HUES64 (cell line): ENCODE results near the gene CHD1L. TPM values are rescaled to one million over a fixed set of nuclear protein-coding genes. Genes with fewer than 3 reads are reported as not detected.
"Not testable (repeated sequence)": the region's sequence is repeated elsewhere in the genome, so short reads cannot be mapped to it uniquely, and the experiment has no call there.

ENCODE experiments used
- H3K27ac ChIP-seq: 2 replicates; pipeline ENCODE4 v1.7.0; 2013; ENCODE audit warnings: low read depth, low read length, inconsistent platforms
- H3K27me3 ChIP-seq: 2 replicates; pipeline ENCODE4 v1.6.1; 2013; ENCODE audit warnings: mild to moderate bottlenecking, low read length; ENCODE audit not compliant: insufficient read depth
- H3K36me3 ChIP-seq: 2 replicates; pipeline ENCODE4 v1.6.1; 2013; ENCODE audit warnings: mild to moderate bottlenecking, low read length; ENCODE audit not compliant: insufficient read depth
- H3K4me1 ChIP-seq: 2 replicates; pipeline ENCODE4 v1.6.1; 2013; ENCODE audit warnings: mild to moderate bottlenecking, low read length, moderate library complexity; ENCODE audit not compliant: insufficient read depth
- H3K4me3 ChIP-seq: 2 replicates; pipeline ENCODE4 v1.5.1; 2013; ENCODE audit warnings: mild to moderate bottlenecking, low read length, moderate library complexity
- H3K9ac ChIP-seq: 2 replicates; pipeline ENCODE4 v1.6.1; 2013; ENCODE audit warnings: mild to moderate bottlenecking, low read depth, low read length
- H3K9me3 ChIP-seq: 2 replicates; pipeline ENCODE4 v1.6.1; 2013; ENCODE audit warnings: low read depth, low read length; ENCODE audit not compliant: insufficient read depth
- WGBS: fragments of 150-250, 120-280 bp; methylation state at CpG from one replicate; pipeline ENCODE4 v1.1.7; 2013; ENCODE audit warnings: missing lambda C conversion rate; 5-methylcytosine and 5-hydroxymethylcytosine counted together
- polyA plus RNA-seq, 2 experiments: library from polyadenylated mRNA; stranded (reverse); fragments of 50-300 nt; gene quantifications; one replicate each; pipeline ENCODE4 v1.2.3, GENCODE V29; 2013

CHD1L gene
- polyA plus RNA-seq (2013, experiment 1 of 2), result 41.2 TPM
- 48.3 TPM for polyA plus RNA-seq (2013, experiment 2 of 2)

- Histone ChIP-seq H3K27ac (peak within 1 kb of the TSS; percentile 85), H3K27me3 (peaks cover 5% of the 10 kb centered on the region; the same call in 1 of the 2 replicates), H3K4me1 (peaks cover 37% of the 10 kb centered on the region), H3K4me3 (peak within 1 kb of the TSS; percentile 85), H3K9ac (peak within 1 kb of the TSS; percentile 91), H3K36me3 (no peaks in the 10 kb centered on the region), H3K9me3 (no peaks in the 10 kb centered on the region)
- under 1% methylated on average over 82 of the region's 82 CpGs for WGBS
Measured at GRCh38 chr1:147242449-147243227, at the start of gene CHD1L. TSS of gene CHD1L (plus strand) at chr1:147242684. CDS start at chr1:147242704, 20 bp downstream.

DNA sequence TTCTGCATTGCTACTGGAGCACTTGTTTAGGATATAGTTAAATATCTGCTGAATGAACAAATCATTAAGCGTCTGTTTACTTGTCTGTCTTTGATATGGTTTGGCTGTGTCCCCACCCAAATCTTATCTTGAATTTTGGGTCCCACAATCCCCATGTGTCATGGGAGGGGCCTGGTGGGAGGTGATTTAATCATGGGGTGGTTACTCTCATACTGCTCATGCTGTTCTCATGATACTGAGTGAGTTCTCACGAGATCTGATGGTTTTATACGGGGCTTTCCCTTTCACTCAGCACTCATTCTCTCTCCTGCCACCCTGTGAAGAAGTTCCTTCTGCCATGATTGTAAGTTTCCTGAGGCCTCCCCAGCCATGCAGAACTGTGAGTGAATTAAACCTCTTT is 45.2 kb upstream of the CHD1L start:
- H3K4me1 ChIP-seq, H3K9me3 ChIP-seq, H3K9ac ChIP-seq, H3K4me3 ChIP-seq, H3K27me3 ChIP-seq, H3K36me3 ChIP-seq, H3K27ac ChIP-seq: not testable (repeated sequence)
- 97% methylated on average over 3 of the region's 3 CpGs for WGBS

DNA sequence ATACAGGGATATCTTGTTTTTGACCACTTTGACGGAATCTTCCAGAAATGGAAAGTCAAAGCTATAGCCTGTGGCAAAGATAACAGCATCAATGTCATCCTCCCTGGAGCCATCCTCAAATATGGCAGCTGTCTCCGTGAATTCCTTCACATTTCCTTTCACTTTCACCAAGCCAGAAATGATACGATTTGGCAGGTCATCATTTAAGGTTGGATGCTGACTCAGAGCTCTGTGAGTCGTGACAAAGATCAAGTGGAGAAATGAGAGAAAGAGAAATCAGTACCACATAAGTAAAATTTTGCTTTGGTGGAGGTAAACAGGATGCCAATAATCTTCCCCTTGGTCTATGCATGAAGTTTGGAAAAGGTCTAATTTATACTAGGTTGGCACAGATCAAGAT is 41.2 kb upstream of the CHD1L start:
- WGBS, result 94% methylated on average over 4 of the region's 4 CpGs
- Histone ChIP-seq H3K9ac (no peak overlapping the region), H3K9me3 (no peaks in the 10 kb centered on the region), H3K27me3 (no peaks in the 10 kb centered on the region), H3K27ac (no peak overlapping the region), H3K36me3 (no peaks in the 10 kb centered on the region), H3K4me3 (no peak overlapping the region), H3K4me1 (no peaks in the 10 kb centered on the region)

GRCh38 chr1:147201786-147202185 is 40.7 kb upstream of the CHD1L start:
- WGBS, result 100% methylated on average over 1 of the region's 1 CpG
- no peak overlapping the region for H3K27ac ChIP-seq
- H3K9me3 ChIP-seq, result no peaks in the 10 kb centered on the region

DNA sequence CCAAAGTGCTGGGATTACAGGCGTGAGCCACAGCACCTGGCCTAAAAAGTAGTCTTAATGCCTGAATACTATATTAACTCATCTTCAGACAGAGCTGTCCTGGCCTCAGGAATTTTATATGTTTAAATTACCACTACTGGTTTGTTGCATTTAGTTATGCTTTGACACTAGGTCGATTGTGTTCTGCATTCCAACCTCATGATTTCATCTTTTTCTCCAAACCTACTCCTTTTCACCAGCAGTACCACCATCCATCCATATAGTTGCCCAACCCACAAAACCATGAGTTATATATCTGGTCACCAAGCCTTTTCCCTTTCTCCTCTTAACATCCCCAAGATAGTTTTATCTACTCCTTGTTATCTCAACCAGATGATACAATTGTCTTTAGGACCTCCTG is 39.9 kb upstream of the CHD1L start:
- no peaks in the 10 kb centered on the region for H3K4me1 ChIP-seq
- H3K9me3 ChIP-seq, result no peaks in the 10 kb centered on the region
- no peak overlapping the region for H3K27ac ChIP-seq
- H3K27me3 ChIP-seq, result no peaks in the 10 kb centered on the region
- H3K4me3 ChIP-seq, result no peak overlapping the region
- WGBS, result 89% methylated on average over 2 of the region's 2 CpGs
- no peak overlapping the region for H3K9ac ChIP-seq
- no peaks in the 10 kb centered on the region for H3K36me3 ChIP-seq

More at GRCh38 chr1:147201786-147202185, 40.7 kb upstream of the CHD1L start:
- H3K4me3 ChIP-seq, result no peak overlapping the region
- no peaks in the 10 kb centered on the region for H3K4me1 ChIP-seq
- H3K36me3 ChIP-seq, result no peaks in the 10 kb centered on the region
- H3K27me3 ChIP-seq, result no peaks in the 10 kb centered on the region
- H3K9ac ChIP-seq, result no peak overlapping the region

- no peaks in the 10 kb centered on the region for H3K9me3 ChIP-seq
- no peaks in the 10 kb centered on the region for H3K36me3 ChIP-seq
- H3K4me3 ChIP-seq, result no peak overlapping the region
- no peak overlapping the region for H3K27ac ChIP-seq
- no peaks in the 10 kb centered on the region for H3K4me1 ChIP-seq
- WGBS, result 92% methylated on average over 3 of the region's 3 CpGs
- no peak overlapping the region for H3K9ac ChIP-seq
- H3K27me3 ChIP-seq, result no peaks in the 10 kb centered on the region
Measured at GRCh38 chr1:147204080-147204479, 38.4 kb upstream of the CHD1L start.

- no peaks in the 10 kb centered on the region for H3K36me3 ChIP-seq
- no peaks in the 10 kb centered on the region for H3K4me1 ChIP-seq
- no peak overlapping the region for H3K27ac ChIP-seq
- no peaks in the 10 kb centered on the region for H3K9me3 ChIP-seq
- WGBS, result 100% methylated on average over 1 of the region's 1 CpG
- no peaks in the 10 kb centered on the region for H3K27me3 ChIP-seq
- no peak overlapping the region for H3K9ac ChIP-seq
- H3K4me3 ChIP-seq, result no peak overlapping the region
Measured at GRCh38 chr1:147207192-147207591, 35.3 kb upstream of the CHD1L start.

DNA sequence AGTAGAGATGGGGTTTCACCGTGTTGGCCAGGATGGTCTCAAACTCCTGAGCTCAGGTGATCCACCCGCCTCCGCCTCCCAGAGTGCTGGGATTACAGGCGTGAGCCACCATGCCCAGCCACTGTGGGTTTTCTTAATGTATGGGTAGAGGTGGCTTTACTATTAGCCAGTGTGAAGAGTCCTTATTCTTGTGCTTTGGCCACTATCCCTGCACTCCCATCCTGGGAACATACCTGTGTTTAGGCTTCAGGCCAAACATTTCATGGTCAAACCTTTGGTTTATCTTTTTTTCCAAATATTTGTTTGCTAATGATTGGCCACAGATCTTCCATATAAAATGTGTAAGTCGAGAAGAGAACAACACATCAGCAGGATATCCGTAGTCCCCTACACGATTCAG is 33.9 kb upstream of the CHD1L start:
- H3K27me3 ChIP-seq, result no peaks in the 10 kb centered on the region
- H3K9ac ChIP-seq, result no peak overlapping the region
- no peak overlapping the region for H3K4me3 ChIP-seq
- no peak overlapping the region for H3K27ac ChIP-seq
- no peaks in the 10 kb centered on the region for H3K36me3 ChIP-seq
- no peaks in the 10 kb centered on the region for H3K9me3 ChIP-seq
- no peaks in the 10 kb centered on the region for H3K4me1 ChIP-seq
- WGBS, result 97% methylated on average over 7 of the region's 7 CpGs

DNA sequence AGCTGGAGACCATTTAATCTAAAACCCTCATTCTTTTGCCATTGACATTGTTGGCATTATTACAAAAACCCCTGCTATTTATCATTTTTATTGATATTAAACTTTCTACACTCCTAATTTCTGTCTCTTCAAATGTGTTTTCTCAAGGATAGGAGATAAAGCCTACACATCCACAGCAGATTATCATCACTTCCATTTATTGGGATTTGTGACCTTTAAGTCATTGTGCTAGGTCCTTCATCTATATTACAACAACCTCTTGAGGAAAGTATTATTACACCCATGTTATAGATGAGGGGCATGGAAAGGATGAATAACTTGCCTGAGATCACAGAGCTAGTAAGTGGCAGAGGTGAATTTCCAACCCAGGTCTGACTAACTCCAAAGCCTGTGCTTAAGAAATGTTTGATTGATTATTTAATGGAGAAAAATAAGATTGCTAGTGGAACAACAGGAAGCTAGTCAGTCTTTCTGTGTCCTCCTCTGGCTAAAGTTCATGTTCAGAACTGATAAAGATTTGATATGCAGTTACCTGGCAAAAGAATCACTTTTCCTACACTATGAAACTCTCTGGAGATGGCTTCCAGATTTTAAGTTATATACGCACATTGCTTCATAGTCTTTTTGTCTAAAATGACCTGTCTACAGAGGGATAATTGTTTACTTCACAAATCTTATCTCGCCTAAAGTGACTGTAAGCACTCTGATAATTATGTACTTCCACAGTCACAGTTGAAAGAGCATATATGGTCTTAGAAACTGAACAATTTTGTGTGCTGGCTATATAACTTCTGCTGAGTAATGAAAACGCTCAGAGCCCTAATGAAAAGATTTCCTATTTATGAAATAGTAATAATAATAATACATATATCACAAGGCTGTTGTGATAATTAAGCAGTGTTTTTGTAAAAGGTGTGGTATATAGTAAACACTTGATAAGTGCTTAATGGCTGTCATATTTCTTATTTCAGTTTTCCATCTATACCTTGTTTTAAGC is 32.4 kb upstream of the CHD1L start:
- no peaks in the 10 kb centered on the region for H3K36me3 ChIP-seq
- no peak overlapping the region for H3K4me3 ChIP-seq
- no peaks in the 10 kb centered on the region for H3K9me3 ChIP-seq
- H3K27me3 ChIP-seq, result no peaks in the 10 kb centered on the region
- WGBS, result 100% methylated on average over 2 of the region's 3 CpGs
- no peak overlapping the region for H3K27ac ChIP-seq
- no peaks in the 10 kb centered on the region for H3K4me1 ChIP-seq
- H3K9ac ChIP-seq, result no peak overlapping the region

GRCh38 chr1:147210987-147211386 is 31.5 kb upstream of the CHD1L start:
- no peaks in the 10 kb centered on the region for H3K4me1 ChIP-seq
- H3K9ac ChIP-seq, result no peak overlapping the region
- no peaks in the 10 kb centered on the region for H3K9me3 ChIP-seq
- H3K27me3 ChIP-seq, result no peaks in the 10 kb centered on the region
- no peaks in the 10 kb centered on the region for H3K36me3 ChIP-seq
- 92% methylated on average over 1 of the region's 2 CpGs for whole genome bisulfite sequencing
- no peak overlapping the region for H3K27ac ChIP-seq
- no peak overlapping the region for H3K4me3 ChIP-seq

DNA sequence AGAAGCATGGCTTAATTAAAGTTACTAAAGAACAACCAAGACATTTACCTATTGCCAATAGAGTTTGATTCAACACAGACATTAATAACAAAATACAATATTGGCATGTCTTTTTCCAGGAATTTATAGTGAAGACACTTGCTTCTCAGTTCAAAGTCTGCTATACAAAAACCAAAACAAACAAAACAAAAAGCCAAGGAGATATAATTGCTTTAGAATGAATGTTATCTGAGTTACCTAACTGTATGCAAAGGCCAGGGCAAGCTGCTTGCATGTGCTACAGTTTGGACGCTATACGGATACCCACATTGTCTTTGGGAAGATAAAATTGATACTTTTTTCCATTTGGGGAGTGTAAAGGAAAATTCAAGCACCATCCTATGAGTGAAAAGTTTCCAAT is 30.9 kb upstream of the CHD1L start:
- no peaks in the 10 kb centered on the region for H3K36me3 ChIP-seq
- 93% methylated on average over 2 of the region's 2 CpGs for WGBS
- no peak overlapping the region for H3K27ac ChIP-seq
- no peaks in the 10 kb centered on the region for H3K4me1 ChIP-seq
- H3K9ac ChIP-seq, result no peak overlapping the region
- no peaks in the 10 kb centered on the region for H3K9me3 ChIP-seq
- H3K27me3 ChIP-seq, result no peaks in the 10 kb centered on the region
- H3K4me3 ChIP-seq, result no peak overlapping the region
